ENCODE results near the gene CLEC2D.
"Not testable (repeated sequence)": the region's sequence is repeated elsewhere in the genome, so short reads cannot be mapped to it uniquely, and the experiment has no call there.

Gene CLEC2D

GRCh38 chr12:9661720-9662119, 7.8 kb upstream of the CLEC2D start:
- no peak for DNase-seq

- no peak for DNase-seq
Measured at GRCh38 chr12:9662488-9662887, 7.0 kb upstream of the CLEC2D start.

GRCh38 chr12:9667403-9668160, 1.9 kb upstream of the CLEC2D start:
- no peak for DNase-seq

GRCh38 chr12:9668161-9669018, 1.1 kb upstream of the CLEC2D start:
- DNase-seq, result no peak

GRCh38 chr12:9669019-9669326, 540 bp upstream of the CLEC2D start:
- no peak for DNase-seq

- not testable (repeated sequence) for DNase-seq
Measured at GRCh38 chr12:9672340-9672739, 2.8 kb downstream of the CLEC2D start.

GRCh38 chr12:9673404-9674225, 4.1 kb downstream of the CLEC2D start:
- no peak for DNase-seq

GRCh38 chr12:9674226-9674590, 4.7 kb downstream of the CLEC2D start:
- no peak for DNase-seq

GRCh38 chr12:9682508-9682907, 13.0 kb downstream of the CLEC2D start:
- not testable (repeated sequence) for DNase-seq

- not testable (repeated sequence) for DNase-seq
Measured at GRCh38 chr12:9682949-9683348, 13.4 kb downstream of the CLEC2D start.

GRCh38 chr12:9685366-9685765, 15.9 kb downstream of the CLEC2D start:
- DNase-seq, result not testable (repeated sequence)

GRCh38 chr12:9685915-9686314, 16.4 kb downstream of the CLEC2D start:
- DNase-seq, result no peak

- no peak for DNase-seq
Measured at GRCh38 chr12:9687228-9687627, 17.7 kb downstream of the CLEC2D start.

GRCh38 chr12:9692909-9693308, 23.4 kb downstream of the CLEC2D start:
- no peak for DNase-seq

GRCh38 chr12:9694241-9694640, 24.7 kb downstream of the CLEC2D start:
- DNase-seq, result no peak

GRCh38 chr12:9695150-9695549, 25.6 kb downstream of the CLEC2D start:
- not testable (repeated sequence) for DNase-seq

- not testable (repeated sequence) for DNase-seq
Measured at GRCh38 chr12:9695661-9696060, 26.1 kb downstream of the CLEC2D start.

GRCh38 chr12:9697619-9698018, 28.1 kb downstream of the CLEC2D start:
- DNase-seq, result no peak

GRCh38 chr12:9698681-9699080, 29.2 kb downstream of the CLEC2D start:
- DNase-seq, result no peak

- no peak for DNase-seq
Measured at GRCh38 chr12:9699269-9699897, 29.9 kb downstream of the CLEC2D start.

GRCh38 chr12:9699898-9700605, 30.5 kb downstream of the CLEC2D start:
- no peak for DNase-seq

- DNase-seq, result no peak
Measured at GRCh38 chr12:9700606-9700956, 31.1 kb downstream of the CLEC2D start.
